HG02798 (cell line): ENCODE data around the gene OGFOD2.

Source experiments
- ATAC-seq: cut with Tn5 transposase; IDR thresholded peaks from one replicate; pipeline ENCODE4 v1.9.1; 2021; ENCODE audit warnings: mild to moderate bottlenecking; ENCODE audit not compliant: unreplicated experiment, poor library complexity

Gene OGFOD2

DNA sequence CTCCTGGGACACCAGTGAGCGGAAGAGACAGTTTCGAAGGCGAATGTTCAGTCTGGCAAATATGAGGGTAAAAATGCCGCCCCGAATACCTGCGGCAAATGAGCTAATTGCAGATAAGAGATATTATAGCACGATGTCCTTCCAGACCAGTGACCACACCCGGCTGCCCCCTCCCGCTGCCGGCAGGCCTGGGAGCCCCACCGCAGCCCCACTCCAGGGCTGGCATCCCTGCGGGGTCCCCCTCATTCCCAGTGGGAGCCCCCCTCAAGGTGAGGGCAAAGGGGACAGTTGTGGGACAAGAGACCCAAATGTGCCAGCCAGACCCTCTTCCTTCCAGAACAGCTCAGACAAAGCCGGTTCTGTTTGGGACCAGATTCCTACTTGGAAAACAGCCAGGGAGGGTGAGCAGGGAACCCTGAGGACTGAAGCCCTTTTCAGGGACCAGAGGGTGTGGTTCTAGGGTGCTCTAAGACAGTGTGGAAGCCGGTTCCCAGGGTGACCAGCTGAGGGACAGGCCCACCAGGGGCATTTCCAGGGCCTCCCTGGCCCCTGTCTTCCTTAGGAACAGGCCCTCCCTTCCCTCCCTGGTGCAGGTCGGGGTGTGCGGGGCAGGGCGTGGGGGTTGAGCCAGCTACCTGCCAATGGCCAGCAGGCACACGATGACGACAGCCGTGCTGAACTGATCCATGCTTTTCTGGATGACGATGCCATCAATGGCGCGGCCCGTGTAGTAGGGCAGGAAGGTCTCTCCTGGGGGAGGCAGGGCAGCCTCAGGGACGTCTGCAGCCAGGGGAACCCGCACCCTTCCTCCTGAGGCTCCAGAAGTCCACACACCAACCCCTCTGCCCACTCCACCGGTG is 25.0 kb upstream of the OGFOD2 start:
- no peak for ATAC-seq

DNA sequence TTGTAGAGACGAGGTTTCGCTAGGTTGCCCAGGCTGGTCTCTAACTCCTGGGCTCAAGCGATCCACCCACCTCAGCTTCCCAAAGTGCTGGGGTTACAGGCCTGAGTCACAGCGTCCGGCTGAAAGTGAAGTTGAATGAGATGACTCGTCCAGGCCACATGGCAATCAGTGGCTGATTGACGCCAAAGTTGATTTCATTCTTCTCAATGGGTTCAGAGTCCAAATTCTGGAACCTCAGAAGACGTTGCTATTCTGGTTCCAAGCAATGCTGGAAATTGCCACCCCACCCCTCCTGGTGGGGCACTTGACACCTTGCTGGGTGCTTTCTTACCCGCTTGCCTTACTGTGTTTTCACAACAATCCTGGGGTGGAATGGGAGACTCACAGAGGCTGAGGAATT is 23.6 kb upstream of the OGFOD2 start:
- no peak for ATAC-seq

DNA sequence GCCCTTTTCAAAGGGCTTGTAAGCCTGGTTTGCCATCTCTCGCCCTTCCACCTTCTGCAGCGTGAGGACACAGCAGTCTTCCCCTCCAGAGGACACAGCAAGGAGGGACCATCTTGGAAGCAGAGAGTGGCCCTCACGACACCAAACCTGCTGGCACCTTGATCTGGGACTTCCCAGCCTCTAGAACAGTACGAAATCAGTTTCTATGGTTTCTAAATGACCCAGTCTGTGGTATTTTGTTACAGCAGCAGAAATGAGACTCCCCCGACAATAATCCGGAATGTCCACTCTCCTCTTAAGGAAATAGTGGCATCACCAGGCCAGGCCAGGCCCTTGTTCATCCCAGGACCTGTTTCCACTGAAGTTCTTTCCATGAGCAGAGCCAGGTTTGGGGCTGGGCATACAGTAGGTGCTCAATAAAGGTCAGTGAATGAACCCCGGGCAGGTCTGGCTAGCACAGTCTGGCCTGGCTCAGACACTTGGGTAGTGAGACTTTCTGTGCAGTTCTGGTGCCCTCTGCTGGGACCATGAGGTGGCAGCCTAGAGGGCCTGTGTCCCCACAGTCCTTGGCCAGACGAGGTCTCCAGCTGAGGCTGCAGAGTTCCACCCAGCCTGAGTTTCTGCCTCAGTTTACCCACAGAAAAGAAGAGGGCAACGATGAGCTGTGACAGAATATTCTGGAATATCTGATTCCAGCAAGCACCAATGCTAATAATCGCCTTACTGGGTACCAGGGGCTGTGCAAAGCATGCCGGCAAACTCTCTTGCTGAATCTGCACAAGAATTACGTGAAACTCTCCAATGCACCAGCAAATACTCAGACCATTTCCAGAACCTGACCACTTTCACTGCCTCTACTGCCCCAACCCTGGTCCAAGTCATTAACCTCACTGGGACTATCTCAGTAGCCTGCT is 22.8 kb upstream of the OGFOD2 start:
- ATAC-seq, result peak; percentile 68

DNA sequence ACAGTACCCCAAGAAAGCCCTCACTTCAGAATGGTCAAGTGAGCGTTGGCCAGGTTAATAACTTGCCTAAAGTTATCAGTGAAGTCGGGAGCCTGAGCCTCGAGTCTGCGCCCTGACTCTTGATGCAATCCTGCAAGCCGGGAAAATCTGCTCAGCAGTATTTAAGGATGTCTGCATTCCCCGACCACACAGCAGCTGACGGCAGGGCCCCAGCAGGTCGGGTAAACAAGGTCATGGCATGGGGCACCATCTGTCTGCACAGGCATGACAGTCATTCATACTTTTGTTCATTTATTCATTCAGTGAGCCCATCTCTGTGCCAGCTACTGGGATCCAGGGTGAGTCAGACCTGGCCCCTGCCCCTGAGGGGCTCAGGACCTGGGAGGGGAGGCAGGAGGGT is 19.9 kb upstream of the OGFOD2 start:
- no peak for ATAC-seq

DNA sequence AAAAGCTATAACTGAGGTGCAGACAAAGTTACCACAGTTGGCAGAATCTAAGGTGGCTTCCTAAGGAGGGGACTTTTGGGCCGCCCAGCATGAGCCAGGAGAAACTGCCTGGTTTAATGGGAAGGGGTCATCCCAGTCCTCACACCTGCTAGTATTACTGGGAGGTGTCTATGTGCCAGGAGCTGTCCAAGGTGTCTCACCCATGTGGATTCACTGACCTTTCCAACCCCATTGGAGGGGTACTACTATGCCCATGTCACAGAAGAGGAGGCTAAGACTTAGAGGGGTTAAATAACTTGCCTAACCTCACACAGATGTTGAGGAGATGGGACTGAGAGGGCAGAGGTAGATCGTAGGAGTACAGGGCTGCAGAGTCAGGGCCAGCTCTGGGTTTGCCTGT is 19.0 kb upstream of the OGFOD2 start:
- no peak for ATAC-seq

DNA sequence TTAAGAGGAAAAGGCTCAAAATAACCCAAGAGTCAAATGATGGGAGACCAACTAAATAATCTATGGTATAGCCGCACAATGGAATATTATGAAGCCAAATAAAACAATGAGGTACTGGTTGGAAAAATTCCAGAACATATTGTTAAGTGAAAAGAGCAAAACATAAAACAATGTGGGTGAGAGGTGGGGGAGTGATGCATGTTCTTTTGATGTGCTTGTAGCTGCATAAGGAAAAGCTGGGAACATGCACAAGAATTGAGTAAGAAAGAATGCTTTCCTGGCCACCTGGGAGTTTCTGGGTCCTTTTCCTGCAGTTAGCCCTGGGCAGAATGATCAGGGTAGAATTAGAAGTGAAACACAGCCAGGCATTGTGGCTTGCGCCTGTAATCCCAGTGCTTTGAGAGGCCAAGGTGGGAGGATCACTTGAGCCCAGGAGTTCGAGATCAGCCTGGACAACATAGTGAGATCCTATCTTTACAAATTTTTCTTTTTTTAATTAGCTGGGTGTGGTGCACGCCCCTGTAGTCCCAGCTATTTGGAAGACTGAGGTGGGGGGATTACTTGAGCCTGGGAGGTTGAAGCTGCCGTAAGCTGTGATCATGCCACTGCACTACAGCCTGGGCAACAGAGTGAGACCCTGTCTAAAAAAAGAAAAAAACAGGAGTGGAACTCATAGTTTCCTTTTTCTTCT is 16.7 kb upstream of the OGFOD2 start:
- ATAC-seq, result no peak

DNA sequence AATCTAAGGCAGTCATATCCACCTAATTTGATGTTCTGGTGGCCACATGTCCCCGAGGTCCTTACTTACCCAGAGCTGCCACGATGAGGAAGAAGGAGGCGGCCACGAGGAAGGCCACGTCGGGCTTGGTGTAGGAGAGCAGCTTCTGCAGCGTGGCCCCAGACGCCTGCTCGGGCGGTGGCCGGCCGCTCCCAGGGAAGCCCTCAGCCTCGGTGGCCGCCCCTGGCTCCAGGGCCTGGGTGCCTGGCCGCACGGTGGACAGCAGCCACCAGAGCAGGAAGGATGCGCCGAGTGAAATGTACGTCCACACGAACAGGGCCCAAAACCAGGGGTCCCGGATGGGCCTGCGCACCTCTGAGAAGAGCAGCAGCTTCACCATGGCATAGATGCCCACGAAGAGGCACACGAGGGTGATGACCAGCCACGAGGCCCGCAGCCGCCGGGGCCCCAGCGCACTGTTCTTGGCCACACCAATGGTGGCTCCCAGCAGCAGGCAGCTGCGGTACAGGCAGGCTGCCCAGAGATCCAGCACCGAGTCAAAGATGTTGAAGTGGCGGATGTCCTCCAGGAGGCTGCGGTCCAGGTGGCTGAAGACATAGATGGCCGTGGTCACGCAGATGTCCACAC is 15.4 kb upstream of the OGFOD2 start:
- ATAC-seq, result no peak

DNA sequence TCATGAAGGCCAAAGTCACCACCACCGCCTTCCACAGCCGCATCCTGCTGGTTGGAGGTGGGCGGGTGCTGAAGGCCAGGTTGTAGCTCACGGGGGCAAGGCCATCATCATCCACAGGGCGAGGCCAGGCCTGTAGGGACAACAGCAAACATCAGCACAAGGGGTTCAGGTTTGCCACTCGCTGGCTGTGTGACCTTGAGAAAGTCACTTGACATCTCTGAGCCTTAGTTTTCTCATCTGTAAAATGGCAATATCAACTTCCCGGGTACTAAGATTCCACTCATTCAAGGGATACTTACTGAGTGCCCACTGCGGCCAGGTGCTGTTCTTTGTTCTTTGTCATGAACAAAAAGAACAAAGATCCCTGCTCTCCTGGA is 14.9 kb upstream of the OGFOD2 start:
- no peak for ATAC-seq

DNA sequence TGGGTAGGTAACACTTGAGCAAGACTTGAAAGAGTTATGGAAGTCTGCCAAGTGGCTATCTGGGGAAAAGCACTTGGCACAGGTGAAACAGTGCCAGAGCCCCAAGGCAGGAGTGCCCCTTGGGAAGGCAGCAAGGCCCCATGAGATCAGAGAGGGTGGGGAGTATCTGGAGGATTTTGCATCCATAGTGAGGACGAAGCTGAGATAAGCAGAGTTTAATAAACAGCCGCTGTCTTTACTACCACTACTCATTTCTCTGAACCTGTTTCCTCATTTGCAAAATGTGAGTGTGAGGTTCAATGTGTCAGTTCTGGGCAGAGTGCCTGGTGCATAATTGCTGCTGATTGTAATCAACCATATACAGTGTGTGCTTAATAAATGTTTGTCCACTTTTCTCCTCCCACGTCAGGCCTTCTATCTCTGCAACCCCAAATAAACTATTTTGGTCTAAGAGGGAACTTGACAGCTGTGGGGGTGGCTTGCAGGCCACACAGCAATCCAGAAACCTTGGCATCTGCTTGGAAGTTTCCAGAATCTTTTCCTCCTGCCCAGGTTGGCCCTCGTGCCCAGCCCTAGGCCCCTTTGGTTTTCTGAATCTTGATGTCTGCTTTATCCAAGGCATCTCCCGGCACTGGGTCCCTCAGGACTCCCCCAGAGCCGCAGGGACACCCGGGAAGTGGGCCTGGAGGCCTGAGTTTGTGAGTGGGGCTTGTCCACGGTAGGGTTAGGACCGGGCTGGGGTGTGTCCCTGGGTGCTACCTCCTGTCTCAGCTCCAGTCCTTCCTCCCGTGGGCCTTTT is 13.3 kb upstream of the OGFOD2 start:
- no peak for ATAC-seq

DNA sequence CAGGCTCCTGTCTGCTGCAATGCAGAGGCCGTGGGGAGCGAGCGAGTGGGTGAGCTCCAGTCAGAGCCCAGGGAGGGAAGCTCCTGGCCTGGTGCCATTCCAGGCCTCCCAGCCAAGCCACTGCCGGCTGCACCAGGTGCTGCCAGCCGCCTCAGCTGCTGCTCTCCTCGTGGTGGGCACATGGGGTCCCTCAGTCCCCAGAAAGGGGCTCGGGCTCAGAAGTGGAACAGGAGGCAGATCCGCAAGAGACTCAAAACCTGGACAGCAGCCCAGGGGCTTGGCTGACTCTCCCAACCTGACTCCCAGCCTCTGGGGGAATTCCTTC is 11.1 kb upstream of the OGFOD2 start:
- ATAC-seq, result no peak

DNA sequence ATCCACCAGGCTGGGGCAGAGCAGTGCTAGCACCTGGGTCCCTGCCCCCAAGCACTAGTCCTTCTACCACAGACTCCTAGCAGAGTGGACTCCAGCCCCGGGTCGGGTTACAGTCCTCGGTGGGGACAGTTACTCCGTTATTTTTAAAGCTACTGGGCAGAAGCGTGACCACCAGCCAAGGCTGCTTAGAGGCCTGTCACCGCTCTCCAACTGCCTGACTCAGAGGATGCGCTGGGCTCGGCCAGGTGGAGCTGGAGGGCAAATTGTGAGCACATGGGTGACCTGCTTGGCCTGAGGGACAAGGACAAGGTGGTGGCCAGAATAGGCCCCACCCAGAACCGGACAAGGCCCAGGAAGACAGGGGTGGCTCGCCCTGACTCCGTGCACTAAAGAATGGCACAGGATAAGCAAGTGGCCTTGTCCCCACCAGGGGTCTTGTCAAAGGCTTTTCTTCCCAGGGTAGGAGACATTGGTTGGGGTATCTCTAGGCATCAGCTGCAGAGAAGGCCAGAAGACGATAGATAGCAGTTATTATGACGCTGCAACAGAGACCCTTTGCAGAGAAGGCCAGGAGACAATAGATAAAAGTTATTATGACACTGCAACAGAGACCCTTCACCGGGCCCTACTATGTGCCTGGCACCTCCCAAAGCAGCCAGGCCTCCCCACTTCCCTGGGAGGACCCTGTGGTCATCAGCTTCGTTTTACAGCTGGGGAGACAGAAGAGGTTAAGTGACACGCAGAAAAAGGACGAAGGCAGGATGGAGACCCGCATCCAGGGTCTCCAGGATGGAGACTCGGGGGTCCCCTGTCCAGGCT is 10.4 kb upstream of the OGFOD2 start:
- ATAC-seq, result no peak

DNA sequence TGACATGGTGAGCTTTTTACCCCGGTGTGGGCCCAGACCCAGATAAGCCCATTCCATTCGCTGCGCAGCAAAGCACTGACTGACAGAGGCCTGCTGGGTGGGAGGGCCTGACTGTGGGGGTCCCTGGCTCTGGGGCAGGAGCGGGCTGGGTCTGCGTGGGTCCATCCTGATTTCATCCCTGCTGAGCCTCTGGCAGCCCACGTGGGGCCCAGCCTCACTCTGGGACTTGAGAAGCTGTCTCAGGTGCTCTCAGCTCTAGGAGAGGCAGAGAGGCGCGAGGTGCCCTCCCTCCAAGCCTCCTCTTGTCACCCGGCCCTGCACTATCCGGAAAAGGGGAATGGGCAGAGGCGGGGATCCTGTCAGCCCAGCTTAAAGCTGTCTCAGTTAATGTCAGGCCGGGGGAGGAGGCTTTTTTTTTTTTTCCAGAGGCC is 9.7 kb upstream of the OGFOD2 start:
- ATAC-seq, result no peak

DNA sequence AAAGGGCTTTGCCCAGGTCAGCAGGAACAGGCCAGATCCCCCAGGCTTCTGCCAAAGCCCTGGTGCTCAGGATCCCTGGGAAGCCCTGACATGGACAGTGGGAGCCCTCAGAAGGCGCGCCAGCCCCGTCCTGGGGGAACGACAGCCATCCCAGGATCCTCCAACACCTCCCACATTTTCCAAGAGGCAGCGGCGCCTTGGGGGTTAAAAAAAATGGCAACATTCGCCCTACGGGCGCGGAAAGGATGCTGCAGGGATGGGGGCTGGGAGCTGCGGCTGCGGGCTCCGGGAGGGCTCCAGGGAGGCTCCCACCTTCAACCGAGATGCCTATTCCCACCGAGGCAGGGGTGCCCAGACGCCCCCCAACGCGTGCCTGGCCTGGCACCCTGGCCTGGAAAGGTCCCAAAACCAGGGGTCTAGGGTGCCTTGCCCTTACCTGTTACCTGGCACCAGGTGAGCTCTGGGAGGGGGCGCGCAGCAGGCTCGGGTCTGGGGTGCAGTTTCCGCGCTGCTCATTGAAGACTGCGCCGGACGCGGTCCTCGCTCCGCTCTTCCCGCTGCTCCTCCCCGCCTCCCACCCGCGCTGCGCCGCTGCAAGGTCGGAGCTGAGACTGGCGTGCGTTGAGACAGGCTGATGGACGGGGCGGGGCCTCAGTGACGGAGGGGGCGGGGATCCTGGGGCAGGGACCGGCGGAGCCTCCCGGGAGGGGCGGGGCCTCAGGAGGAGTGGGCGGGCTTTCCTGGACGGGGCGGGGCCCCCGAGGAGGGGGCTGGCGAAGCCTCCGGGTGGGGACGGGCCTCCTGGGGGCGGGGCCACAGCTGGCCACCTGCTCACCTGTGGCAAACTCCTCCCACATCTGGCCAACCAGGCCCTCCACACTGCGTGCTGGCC is 8.9 kb upstream of the OGFOD2 start, which contains the start of gene ABCB9:
TSS of gene ABCB9 (minus strand) at position 613 of the 892 bp plus-strand sequence. CDS start 6,228 bp downstream, outside the sequence.
- peak; percentile 80 for ATAC-seq

DNA sequence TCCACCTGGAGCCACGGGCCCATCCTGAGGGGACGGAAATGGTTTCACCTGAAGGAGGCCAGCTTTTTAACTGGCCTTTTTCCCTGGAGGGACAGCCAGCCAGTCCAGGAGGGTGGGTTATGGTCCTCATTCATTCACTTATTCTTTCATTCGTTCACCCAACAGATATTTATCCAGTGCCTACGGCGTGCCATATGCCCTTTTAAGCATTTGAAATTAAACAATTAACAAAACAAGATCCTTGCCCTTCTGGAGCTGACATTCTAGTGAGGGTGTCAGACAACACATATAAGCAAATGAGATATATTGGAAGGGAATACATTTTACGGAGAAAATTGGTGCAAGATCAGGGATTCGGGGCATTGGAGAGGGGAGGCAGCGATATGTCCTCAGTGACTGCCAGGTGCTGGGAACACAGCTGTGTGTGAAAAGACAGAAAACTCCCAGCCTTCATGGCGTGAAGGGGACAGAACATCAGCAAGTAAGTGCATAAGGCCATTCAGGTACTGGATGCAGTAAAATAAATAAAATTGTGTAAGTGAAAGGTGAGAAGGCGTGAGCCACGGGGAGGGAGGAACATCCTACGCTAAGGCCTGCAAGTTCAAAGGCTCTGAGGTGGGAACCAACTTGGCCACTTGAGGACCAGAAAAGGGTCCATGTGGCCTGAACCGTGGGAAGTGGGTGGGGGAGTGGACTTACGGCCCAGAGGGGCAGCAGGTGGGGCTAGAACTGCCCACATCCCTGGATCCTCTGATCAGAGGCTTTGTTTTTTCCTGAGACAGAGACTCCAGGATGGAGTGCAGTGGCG is 8.1 kb upstream of the OGFOD2 start:
- ATAC-seq, result no peak

DNA sequence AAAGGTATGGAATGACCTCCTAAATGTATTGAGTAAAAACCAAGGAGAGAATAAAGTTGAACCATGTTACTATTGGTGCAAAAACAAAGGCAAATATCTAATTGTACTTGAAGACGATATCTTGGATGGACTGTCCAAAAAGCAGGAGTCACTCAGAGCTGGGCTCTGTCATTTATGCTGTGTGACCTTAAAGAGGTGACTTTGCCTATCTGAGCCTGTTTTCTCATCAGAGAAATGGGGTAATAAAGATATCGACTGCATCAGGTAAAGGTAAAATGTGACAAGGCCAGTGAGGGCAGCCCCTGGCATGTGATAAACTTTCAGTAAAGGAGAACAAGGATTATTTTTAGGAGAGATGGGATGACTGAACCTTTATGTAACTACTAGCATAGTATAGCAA is 6.9 kb upstream of the OGFOD2 start:
- ATAC-seq, result no peak

DNA sequence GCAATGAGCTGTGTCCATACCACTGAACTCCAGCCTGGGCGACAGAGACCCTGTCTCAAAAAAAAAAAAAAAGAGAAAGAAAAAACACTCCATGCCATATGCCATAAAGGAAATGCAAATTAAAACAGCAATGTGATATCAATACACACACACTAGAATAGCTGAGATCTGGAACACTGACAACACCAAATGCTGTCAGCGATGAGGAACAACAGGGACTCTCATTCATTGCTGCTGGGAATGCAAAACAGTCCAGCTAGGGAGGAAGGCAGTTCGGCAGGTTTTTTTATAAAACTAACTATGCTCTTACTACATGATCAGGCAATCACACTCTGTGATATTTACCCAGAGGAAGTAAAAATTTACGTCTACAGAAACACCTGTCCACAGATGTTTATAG is 5.4 kb upstream of the OGFOD2 start:
- ATAC-seq, result no peak

DNA sequence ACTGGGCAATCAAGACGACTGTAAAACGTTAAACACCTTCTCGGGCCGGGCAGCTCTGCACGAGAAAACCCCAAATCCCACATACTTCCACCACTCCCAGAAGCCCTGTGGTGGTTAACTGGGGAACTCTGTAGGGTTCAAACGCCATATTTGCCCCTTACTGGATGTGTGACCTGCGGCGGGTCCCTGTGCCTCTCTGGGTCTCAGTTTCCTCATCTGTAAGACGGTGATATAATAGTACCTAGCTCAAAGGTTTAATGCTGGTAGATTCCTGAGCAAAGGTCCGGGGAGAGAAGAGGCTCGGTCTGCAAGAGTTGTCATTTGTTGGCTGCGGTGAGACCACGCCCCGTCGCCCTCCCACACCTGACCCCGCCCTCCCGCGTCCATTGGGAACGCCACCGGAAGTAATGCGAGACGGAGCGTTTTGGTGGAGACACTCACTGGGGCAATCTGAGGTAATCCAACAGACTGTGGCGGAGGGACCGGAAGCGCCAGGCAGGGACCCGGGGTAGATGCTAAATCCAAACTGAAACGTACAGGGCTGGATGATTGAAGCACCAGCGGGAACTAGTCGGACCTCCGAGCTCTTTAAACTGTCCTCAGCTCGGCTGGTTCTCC is 661 bp upstream of the OGFOD2 start:
- peak; percentile 88 for ATAC-seq
